ENCODE measurements around the gene SCN7A.

Gene SCN7A

DNA sequence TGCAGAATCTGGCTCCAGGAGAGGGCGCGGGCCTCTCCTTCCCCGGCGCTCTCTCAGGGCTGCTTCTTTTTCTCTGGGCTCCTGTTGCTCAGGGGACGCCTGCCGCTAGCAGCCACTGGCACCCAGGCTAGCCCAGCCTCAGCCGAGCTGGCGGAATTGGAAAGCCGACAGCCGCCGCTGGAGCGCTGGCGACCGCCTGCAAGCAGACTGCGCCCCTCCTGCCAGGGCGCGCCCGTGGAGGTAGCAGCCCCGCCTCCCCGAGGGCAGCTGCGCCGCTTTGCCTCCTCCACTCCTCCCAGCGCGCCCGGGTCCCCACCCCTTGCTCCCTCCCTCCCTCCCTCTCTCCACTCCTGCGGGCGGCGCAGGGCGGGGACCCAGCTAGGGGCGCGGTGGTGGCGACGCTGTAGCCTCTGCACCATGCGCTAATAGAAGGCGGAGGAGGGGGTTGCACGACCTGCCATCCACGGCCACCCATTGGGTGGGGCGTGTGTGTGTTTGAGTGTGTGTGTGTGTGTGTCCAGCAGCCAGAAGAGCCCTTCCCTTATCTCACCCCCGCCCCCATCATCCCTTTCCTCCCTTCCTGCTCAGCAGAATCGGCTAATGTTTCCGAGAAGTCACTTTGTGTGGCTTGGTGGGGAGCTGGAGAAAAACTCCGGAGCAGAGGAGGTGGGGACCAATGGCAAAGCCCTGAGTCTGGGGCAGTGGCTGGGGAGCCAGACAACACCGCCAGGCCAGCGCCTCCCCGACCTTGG is 118.1 kb downstream of the SCN7A start, which contains the start of gene SCN9A:
Gene SCN9A, minus strand, starts transcription at position 209 of the 752 bp plus-strand sequence. CDS start 64,188 bp downstream, outside the sequence.
- Histone ChIP-seq H3K79me1 (ENCODE audit: low read depth, low read length) (no peaks in the 10 kb centered on the region), H2BK5ac (ENCODE audit: low read length) (no peak within 1 kb of the TSS), H3K4me2 (ENCODE audit: insufficient read depth, low read length, poor library complexity, severe bottlenecking) (peak within 1 kb of the TSS; percentile 97), H3K9ac (ENCODE audit: low read depth, low read length, poor library complexity) (peak within 1 kb of the TSS; percentile 83), H3K23ac (ENCODE audit: low read depth, low read length, poor library complexity) (peak within 1 kb of the TSS; percentile 75), H2AK5ac (ENCODE audit: low read depth, low read length) (no peak within 1 kb of the TSS), H2BK12ac (ENCODE audit: low read length) (no peak within 1 kb of the TSS), H3K36me3 (replicated peaks in 1 of 2; ENCODE audit: control insufficient read depth in 2 of 2, insufficient read depth in 2 of 2, low read length in 2 of 2) (no peaks in the 10 kb centered on the region), H4K91ac (ENCODE audit: low read depth, low read length, poor library complexity) (no peak within 1 kb of the TSS), H3K9me3 (replicated peaks in 1 of 2; ENCODE audit: control insufficient read depth in 2 of 2, insufficient read depth in 1 of 2, low read depth in 1 of 2, low read length in 2 of 2) (no peaks in the 10 kb centered on the region), H3K27me3 (ENCODE audit: control insufficient read depth in 3 of 3, insufficient read depth in 3 of 3, low read depth in 1 of 3, low read length in 3 of 3) (peaks cover 0 to 3% (median 0%) of the 10 kb centered on the region in 3 experiments), H2BK15ac (ENCODE audit: low read length) (peak within 1 kb of the TSS; percentile 47), H3K14ac (ENCODE audit: low read length) (no peak within 1 kb of the TSS), H3K4me3 (ENCODE audit: low read length in 2 of 2) (peak within 1 kb of the TSS; percentile 57 to 84), H3K18ac (ENCODE audit: low read length) (peak within 1 kb of the TSS; percentile 85), H3K27ac (replicated peaks; ENCODE audit: low read length) (no peak within 1 kb of the TSS), H4K8ac (ENCODE audit: low read depth, low read length) (no peak within 1 kb of the TSS), H2AFZ (ENCODE audit: low read length) (peak within 1 kb of the TSS; percentile 99), H3K4ac (ENCODE audit: low read length) (no peak within 1 kb of the TSS), H3K4me1 (ENCODE audit: control insufficient read depth in 2 of 2, insufficient read depth in 1 of 2, low read depth in 1 of 2, low read length in 2 of 2) (peaks cover 2 to 8% of the 10 kb centered on the region in 2 donors), H2BK120ac (ENCODE audit: low read depth, low read length) (no peak within 1 kb of the TSS)
- peak; percentile 82 for DNase-seq (ENCODE audit: low spot score)
- WGBS, 2 donors (ENCODE audit: extremely low coverage in 2 of 2, insufficient read length in 2 of 2, insufficient replicate concordance in 1 of 2) = no CpG with 5 or more reads among the region's 45 CpGs

DNA sequence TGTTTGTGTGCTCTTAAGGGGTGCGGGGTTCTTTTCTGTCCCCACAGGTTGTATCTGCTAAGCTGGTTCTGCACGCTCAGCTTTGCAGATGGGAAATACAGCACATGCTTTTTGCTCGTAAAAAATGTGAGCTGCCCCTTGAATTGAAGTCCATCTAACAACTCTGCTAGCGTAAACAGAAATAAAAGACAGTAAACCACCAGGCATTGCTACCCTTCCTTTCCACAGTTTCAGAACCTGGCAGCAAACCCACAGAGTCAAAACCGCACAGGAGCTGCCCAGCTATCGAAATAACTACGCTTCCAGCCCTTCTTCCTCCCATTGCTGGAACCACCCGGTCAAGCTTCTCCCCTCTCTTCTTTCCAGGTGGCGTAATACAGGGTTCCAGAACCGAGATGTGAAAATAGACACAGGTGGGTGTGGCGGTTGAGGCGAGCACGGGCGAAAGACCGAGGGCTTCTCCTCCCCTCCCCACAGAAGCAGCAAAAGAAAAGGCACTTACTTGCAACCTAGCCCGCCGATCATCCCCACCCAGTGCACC is 118.8 kb downstream of the SCN7A start:
- no peak overlapping the region for H3K27ac ChIP-seq (replicated peaks; ENCODE audit: low read length)

DNA sequence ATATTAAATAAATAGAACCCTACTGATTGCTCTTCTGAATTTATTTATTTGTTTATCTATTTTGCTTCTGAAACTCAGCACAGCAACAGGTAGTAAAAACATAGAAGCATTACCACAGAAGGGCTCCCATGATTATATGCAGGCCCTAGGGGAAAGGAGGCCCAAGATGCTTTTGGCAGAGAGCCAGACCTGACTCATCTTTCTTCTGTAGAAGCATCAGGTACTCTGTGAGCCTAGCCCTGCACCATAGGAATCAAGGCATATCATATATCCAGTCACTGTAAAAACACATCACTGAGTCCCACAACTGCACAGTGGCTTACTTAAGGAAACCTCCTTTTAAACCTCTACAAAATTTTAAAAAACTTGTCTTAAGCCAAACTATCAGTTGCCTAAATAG is 120.1 kb downstream of the SCN7A start:
- Histone ChIP-seq H3K4ac (ENCODE audit: low read length) (no peak overlapping the region), H3K4me2 (ENCODE audit: insufficient read depth, low read length, poor library complexity, severe bottlenecking) (no peak overlapping the region), H2BK15ac (ENCODE audit: low read length) (no peak overlapping the region), H3K9ac (ENCODE audit: low read depth, low read length, poor library complexity) (no peak overlapping the region), H2BK120ac (ENCODE audit: low read depth, low read length) (no peak overlapping the region), H3K27me3 (ENCODE audit: control insufficient read depth in 3 of 3, insufficient read depth in 3 of 3, low read depth in 1 of 3, low read length in 3 of 3) (peaks cover 0 to 3% (median 0%) of the 10 kb centered on the region in 3 experiments), H3K4me1 (ENCODE audit: control insufficient read depth in 2 of 2, insufficient read depth in 1 of 2, low read depth in 1 of 2, low read length in 2 of 2) (peaks cover 2 to 8% of the 10 kb centered on the region in 2 donors), H2BK5ac (ENCODE audit: low read length) (no peak overlapping the region), H4K8ac (ENCODE audit: low read depth, low read length) (no peak overlapping the region), H3K79me1 (ENCODE audit: low read depth, low read length) (no peaks in the 10 kb centered on the region), H3K27ac (replicated peaks; ENCODE audit: low read length) (no peak overlapping the region), H2BK12ac (ENCODE audit: low read length) (no peak overlapping the region), H3K23ac (ENCODE audit: low read depth, low read length, poor library complexity) (no peak overlapping the region), H2AFZ (ENCODE audit: low read length) (no peak overlapping the region), H3K18ac (ENCODE audit: low read length) (no peak overlapping the region), H4K91ac (ENCODE audit: low read depth, low read length, poor library complexity) (no peak overlapping the region), H3K4me3 (ENCODE audit: low read length in 2 of 2) (no peak overlapping the region), H3K36me3 (replicated peaks in 1 of 2; ENCODE audit: control insufficient read depth in 2 of 2, insufficient read depth in 2 of 2, low read length in 2 of 2) (no peaks in the 10 kb centered on the region), H3K9me3 (replicated peaks in 1 of 2; ENCODE audit: control insufficient read depth in 2 of 2, insufficient read depth in 1 of 2, low read depth in 1 of 2, low read length in 2 of 2) (no peaks in the 10 kb centered on the region), H3K14ac (ENCODE audit: low read length) (no peak overlapping the region), H2AK5ac (ENCODE audit: low read depth, low read length) (no peak overlapping the region)
- DNase-seq (ENCODE audit: low spot score) = no peak

More for the DNA sequence above, 118.8 kb downstream of the SCN7A start:
- H3K4me3 ChIP-seq (ENCODE audit: low read length in 2 of 2) = peak overlapping the region; percentile 57 to 84
- no peak overlapping the region for H3K4ac ChIP-seq (ENCODE audit: low read length)
- H2BK5ac ChIP-seq (ENCODE audit: low read length) = no peak overlapping the region
- whole genome bisulfite sequencing, 2 donors (ENCODE audit: extremely low coverage in 2 of 2, insufficient read length in 2 of 2, insufficient replicate concordance in 1 of 2) = no CpG with 5 or more reads among the region's 17 CpGs
- H2AFZ ChIP-seq (ENCODE audit: low read length) = peak overlapping the region; percentile 99
- H4K91ac ChIP-seq (ENCODE audit: low read depth, low read length, poor library complexity) = no peak overlapping the region
- H3K36me3 ChIP-seq (replicated peaks in 1 of 2; ENCODE audit: control insufficient read depth in 2 of 2, insufficient read depth in 2 of 2, low read length in 2 of 2) = no peaks in the 10 kb centered on the region
- H3K14ac ChIP-seq (ENCODE audit: low read length) = no peak overlapping the region
- H3K9me3 ChIP-seq (replicated peaks in 1 of 2; ENCODE audit: control insufficient read depth in 2 of 2, insufficient read depth in 1 of 2, low read depth in 1 of 2, low read length in 2 of 2) = no peaks in the 10 kb centered on the region
- peak overlapping the region; percentile 97 for H3K4me2 ChIP-seq (ENCODE audit: insufficient read depth, low read length, poor library complexity, severe bottlenecking)
- no peak overlapping the region for H4K8ac ChIP-seq (ENCODE audit: low read depth, low read length)
- peak overlapping the region; percentile 47 for H2BK15ac ChIP-seq (ENCODE audit: low read length)
- peaks cover 2 to 8% of the 10 kb centered on the region in 2 donors for H3K4me1 ChIP-seq (ENCODE audit: control insufficient read depth in 2 of 2, insufficient read depth in 1 of 2, low read depth in 1 of 2, low read length in 2 of 2)
- H3K9ac ChIP-seq (ENCODE audit: low read depth, low read length, poor library complexity) = peak overlapping the region; percentile 67
- no peaks in the 10 kb centered on the region for H3K79me1 ChIP-seq (ENCODE audit: low read depth, low read length)
- DNase-seq (ENCODE audit: low spot score) = no peak
- H2BK12ac ChIP-seq (ENCODE audit: low read length) = no peak overlapping the region
- peaks cover 0 to 3% (median 0%) of the 10 kb centered on the region in 3 experiments for H3K27me3 ChIP-seq (ENCODE audit: control insufficient read depth in 3 of 3, insufficient read depth in 3 of 3, low read depth in 1 of 3, low read length in 3 of 3)
- no peak overlapping the region for H3K23ac ChIP-seq (ENCODE audit: low read depth, low read length, poor library complexity)
- no peak overlapping the region for H2BK120ac ChIP-seq (ENCODE audit: low read depth, low read length)
- no peak overlapping the region for H2AK5ac ChIP-seq (ENCODE audit: low read depth, low read length)
- peak overlapping the region; percentile 13 for H3K18ac ChIP-seq (ENCODE audit: low read length)

- H2BK5ac ChIP-seq (ENCODE audit: low read length) = no peak overlapping the region
- no peak overlapping the region for H3K27ac ChIP-seq (replicated peaks; ENCODE audit: low read length)
- H3K9me3 ChIP-seq (replicated peaks in 1 of 2; ENCODE audit: control insufficient read depth in 2 of 2, insufficient read depth in 1 of 2, low read depth in 1 of 2, low read length in 2 of 2) = no peaks in the 10 kb centered on the region
- no peak overlapping the region for H3K4me2 ChIP-seq (ENCODE audit: insufficient read depth, low read length, poor library complexity, severe bottlenecking)
- no peak overlapping the region for H4K91ac ChIP-seq (ENCODE audit: low read depth, low read length, poor library complexity)
- H2BK15ac ChIP-seq (ENCODE audit: low read length) = no peak overlapping the region
- no peak overlapping the region for H3K18ac ChIP-seq (ENCODE audit: low read length)
- H2BK120ac ChIP-seq (ENCODE audit: low read depth, low read length) = no peak overlapping the region
- no peak overlapping the region for H4K8ac ChIP-seq (ENCODE audit: low read depth, low read length)
- no peak overlapping the region for H3K23ac ChIP-seq (ENCODE audit: low read depth, low read length, poor library complexity)
- H3K4me1 ChIP-seq (ENCODE audit: control insufficient read depth in 2 of 2, insufficient read depth in 1 of 2, low read depth in 1 of 2, low read length in 2 of 2) = peaks cover 2 to 8% of the 10 kb centered on the region in 2 donors
- H3K4ac ChIP-seq (ENCODE audit: low read length) = no peak overlapping the region
- no peak overlapping the region for H3K14ac ChIP-seq (ENCODE audit: low read length)
- no peak overlapping the region for H3K4me3 ChIP-seq (ENCODE audit: low read length in 2 of 2)
- H3K27me3 ChIP-seq (ENCODE audit: control insufficient read depth in 3 of 3, insufficient read depth in 3 of 3, low read depth in 1 of 3, low read length in 3 of 3) = peaks cover 0 to 3% (median 0%) of the 10 kb centered on the region in 3 experiments
- no peak overlapping the region for H2AK5ac ChIP-seq (ENCODE audit: low read depth, low read length)
- no peaks in the 10 kb centered on the region for H3K36me3 ChIP-seq (replicated peaks in 1 of 2; ENCODE audit: control insufficient read depth in 2 of 2, insufficient read depth in 2 of 2, low read length in 2 of 2)
- H3K79me1 ChIP-seq (ENCODE audit: low read depth, low read length) = no peaks in the 10 kb centered on the region
- no peak overlapping the region for H2BK12ac ChIP-seq (ENCODE audit: low read length)
- H3K9ac ChIP-seq (ENCODE audit: low read depth, low read length, poor library complexity) = no peak overlapping the region
- DNase-seq (ENCODE audit: low spot score) = no peak
- H2AFZ ChIP-seq (ENCODE audit: low read length) = no peak overlapping the region
These were observed 120.5 kb downstream of the SCN7A start for GRCh38 chr2:166373539-166373938.
